PFSK-1 (cell line): ENCODE results near the gene AGR3.

Source experiments
- POLR2AphosphoS5 ChIP-seq: IDR thresholded peaks from 2 replicates; pipeline ENCODE4 v1.6.1; 2012; ENCODE audit warnings: low read depth, mild to moderate bottlenecking, control low read depth, low read length, moderate library complexity
- REST ChIP-seq, 2 experiments: IDR thresholded peaks; 2 replicates each; pipeline versions ENCODE4 v1.6.1 to v1.8.0; 2011 to 2012; ENCODE audit warnings: low read depth in 2 of 2, low read length in 2 of 2, control low read depth in 1 of 2, inconsistent platforms in 1 of 2, mild to moderate bottlenecking in 1 of 2, moderate library complexity in 1 of 2; ENCODE audit not compliant: insufficient read depth in 1 of 2
- TAF1 ChIP-seq: IDR thresholded peaks from 2 replicates; pipeline ENCODE4 v1.6.1; 2012; ENCODE audit warnings: low read length, control low read depth, borderline replicate concordance; ENCODE audit not compliant: insufficient read depth

- TF ChIP-seq REST (IDR thresholded peaks at IDR 0.05; ENCODE audit: insufficient read depth in 1 of 2, low read depth in 2 of 2, low read length in 2 of 2) (no peak), TAF1 (no peak), POLR2AphosphoS5 (no peak)
Observed at GRCh38 chr7:16929146-16929762, 47.5 kb upstream of the AGR3 start.
